GM03348 (cell line): ENCODE data around the gene SPATA9.
A peak's percentile ranks its signal among the peaks of the same experiment; 100 is the strongest.
"Not testable (repeated sequence)": the region's sequence is repeated elsewhere in the genome, so short reads cannot be mapped to it uniquely, and the experiment has no call there.

Source experiments
- DNase-seq: peaks from one replicate; pipeline ENCODE4 v3.0.0; 2012; ENCODE audit warnings: low spot score

The SPATA9 gene

GRCh38 chr5:95673081-95673480 is 9.7 kb downstream of the SPATA9 start:
- no peak for DNase-seq

DNA sequence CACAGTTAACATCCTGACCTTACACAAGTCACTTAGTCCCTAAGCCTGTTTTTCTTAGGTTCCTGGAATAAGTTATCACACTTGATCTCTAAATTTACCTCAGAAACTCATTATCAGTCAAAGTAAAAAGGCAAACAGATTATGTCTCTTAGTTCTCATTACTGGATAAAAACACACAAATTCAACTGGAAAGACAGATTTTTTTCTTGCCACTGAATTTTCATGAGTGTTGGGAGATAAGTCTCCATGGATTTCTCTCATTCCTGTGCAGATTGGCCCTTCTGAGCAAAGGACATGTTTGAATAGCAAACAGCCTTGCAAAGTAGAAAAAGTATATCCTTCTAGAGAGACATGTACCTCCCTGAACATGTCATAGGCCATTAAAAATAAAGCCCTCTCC is 10.2 kb downstream of the SPATA9 start:
- no peak for DNase-seq

DNA sequence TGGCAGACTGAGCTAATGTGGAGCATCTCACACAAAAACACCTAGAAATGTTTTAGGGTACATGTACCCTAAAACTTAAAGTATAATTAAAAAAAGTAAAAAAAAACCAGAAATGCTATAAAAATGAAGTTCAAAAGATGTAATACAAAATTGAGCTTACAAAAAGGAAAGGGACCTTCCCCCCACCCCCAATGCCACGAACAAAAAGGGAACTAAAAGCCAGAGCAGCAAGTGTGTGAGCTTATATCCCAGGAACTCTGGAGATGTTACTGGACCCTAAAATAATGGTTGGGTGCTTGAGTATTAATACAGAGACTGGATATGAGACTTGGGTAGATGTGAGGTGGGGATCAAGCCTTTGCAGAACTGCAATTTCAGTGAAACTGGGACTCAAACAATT is 11.0 kb downstream of the SPATA9 start:
- no peak for DNase-seq

- DNase-seq = no peak
Measured at GRCh38 chr5:95670568-95670967, 12.2 kb downstream of the SPATA9 start.

DNA sequence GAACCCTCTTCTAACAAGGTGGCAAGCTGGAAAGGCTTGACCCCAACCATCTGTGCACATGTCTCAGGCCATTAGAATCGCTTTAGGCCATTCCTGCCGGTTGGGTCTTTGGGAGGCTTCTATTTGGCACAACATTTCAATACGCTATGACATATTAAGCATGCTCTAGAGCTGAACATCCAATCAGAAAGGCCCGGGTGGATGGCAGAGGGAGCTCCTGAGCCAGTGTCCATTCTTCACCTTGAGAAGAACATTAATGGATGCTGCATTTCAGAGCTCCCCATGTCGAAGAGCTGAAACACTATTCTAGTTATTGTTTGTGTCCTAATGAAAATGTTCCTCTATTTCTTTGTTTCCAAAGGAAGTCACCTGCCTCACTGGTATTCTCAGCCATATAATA is 12.8 kb downstream of the SPATA9 start:
- no peak for DNase-seq

DNA sequence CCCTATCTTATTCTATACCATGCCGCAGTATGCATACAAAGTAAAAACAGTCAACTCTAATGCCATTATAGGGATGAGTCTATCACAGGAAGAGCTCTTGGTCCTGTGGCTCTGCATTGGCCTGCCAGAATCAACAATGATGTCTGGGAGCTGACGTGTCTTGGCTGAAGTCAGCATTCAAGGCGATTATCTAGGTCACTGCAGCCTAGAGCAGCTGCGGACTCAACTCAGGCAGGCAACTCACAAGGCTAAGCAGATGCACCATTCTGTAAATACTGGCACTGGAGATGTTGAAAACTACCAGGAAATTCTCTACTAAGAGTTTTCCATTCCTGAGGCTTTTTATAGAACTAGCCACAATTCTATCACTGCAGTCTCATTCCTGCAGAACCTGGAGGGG is 13.3 kb downstream of the SPATA9 start:
- peak; percentile 72 for DNase-seq

DNA sequence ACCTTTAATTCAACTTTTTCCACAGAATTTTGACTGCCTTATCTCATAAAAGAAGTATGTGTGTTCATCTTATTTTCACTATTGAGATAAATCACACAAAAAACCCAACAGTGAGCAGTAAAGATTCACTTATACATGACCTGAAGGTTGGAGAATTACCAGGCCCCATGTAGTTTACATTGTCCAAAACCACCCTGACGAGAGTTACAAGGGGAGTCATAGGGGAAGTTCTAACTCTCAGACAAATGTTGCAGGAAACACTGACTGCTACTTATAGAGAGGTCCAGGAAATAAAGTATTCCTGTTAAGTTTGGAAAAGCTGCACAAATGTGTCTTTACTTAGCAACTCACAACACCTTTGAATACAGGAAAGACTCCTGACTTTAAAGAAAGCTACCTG is 14.1 kb downstream of the SPATA9 start:
- DNase-seq = no peak

DNA sequence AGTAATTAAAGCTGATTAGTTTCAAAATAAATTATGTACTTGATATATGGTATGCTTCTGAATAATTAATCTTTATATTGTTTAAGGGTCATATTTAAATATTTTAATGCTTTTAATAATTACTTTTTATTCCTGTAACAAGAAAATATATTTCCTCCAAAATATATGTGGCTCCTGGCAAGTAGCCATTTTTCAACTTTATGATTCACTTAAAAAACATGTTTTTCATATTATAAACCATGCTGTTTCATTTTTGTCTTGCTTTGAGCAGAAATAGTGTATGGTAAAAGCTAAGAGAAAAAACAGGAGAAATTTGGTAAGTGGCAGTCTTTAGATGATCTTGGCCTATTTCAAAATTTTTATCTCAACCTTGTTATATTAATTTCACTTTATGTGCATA is 14.6 kb downstream of the SPATA9 start:
- no peak for DNase-seq

GRCh38 chr5:95667678-95668077 is 15.1 kb downstream of the SPATA9 start:
- DNase-seq = no peak

- no peak for DNase-seq
Measured at GRCh38 chr5:95667061-95667618, 15.7 kb downstream of the SPATA9 start.

DNA sequence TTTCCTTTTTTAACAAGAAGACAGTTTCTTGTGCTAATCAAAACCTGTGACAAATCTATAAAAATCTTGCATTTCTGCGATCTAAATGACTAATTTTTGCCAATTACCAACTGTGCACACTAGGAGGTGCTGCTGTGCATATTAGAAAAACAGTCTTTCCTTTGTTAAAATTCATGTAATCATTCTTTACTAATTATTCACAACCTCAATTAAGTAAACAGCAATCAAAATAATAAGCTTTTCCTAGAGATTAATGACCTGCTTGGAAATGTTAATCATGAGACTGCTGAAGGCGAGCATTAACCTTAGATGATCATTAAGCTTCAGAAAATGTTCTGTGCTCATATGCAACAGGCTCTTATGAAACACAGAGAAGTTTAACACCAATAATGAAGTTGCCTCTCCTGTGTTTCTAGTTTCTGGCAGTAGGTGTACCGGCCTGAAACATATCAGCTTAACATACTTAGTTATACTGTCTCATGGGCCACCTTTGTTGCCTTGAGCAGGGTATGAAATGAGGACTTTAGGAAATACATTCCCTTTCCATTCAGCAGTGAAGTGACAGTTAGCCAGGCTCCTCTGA is 18.5 kb downstream of the SPATA9 start:
- DNase-seq = peak; percentile 33

GRCh38 chr5:95662946-95663345 is 19.8 kb downstream of the SPATA9 start:
- no peak for DNase-seq

- no peak for DNase-seq
Measured at GRCh38 chr5:95660060-95660459, 22.7 kb downstream of the SPATA9 start.

DNA sequence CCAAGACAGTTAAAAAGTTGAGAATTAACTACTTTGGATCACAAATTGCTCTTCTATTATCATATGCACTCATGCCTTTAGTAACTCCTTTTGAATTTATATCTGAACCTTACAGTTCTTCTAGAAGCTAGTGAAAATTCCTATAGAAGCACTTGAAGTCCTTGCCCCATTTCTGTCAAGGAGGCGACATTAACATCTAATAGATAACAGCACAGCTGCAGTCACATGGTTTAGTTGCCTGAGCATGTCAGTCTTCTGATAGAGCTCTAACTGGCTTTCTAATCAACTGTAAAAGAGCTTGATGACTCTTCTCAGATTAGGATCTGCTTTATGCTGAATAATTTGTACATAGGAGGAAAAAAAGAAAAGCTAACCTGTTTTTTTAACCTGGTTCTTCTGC is 27.2 kb downstream of the SPATA9 start:
- DNase-seq = no peak

DNA sequence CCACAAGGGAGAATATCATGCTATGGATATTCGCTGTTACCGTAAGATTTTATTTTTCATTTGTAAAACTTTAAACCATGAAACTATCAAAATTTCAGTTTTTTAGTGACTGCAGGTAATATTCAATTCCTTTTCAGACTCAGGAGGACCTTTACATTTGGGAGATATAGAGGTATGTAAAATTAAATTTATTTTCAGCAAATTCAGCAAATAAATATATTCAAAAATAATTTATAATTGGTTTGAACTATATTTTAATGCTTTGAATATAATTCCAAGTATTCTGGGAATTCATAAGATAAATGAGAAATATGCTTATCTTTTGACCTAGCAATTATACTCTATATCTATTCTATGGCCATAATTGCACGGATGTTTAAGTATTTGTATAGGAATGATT is 28.6 kb downstream of the SPATA9 start:
- no peak for DNase-seq

GRCh38 chr5:95652849-95653248 is 29.9 kb downstream of the SPATA9 start:
- no peak for DNase-seq

GRCh38 chr5:95649842-95650620 is 32.8 kb downstream of the SPATA9 start:
- no peak for DNase-seq

GRCh38 chr5:95649274-95649673 is 33.5 kb downstream of the SPATA9 start:
- DNase-seq = no peak

GRCh38 chr5:95647886-95648860 is 34.6 kb downstream of the SPATA9 start:
- DNase-seq = no peak

- peak; percentile 97 for DNase-seq
Measured at GRCh38 chr5:95646569-95647431, 36.0 kb downstream of the SPATA9 start, which contains the start of gene RFESD. RFESD (plus strand) TSS chr5:95646777; CDS start chr5:95652272, 5,495 bp downstream.

DNA sequence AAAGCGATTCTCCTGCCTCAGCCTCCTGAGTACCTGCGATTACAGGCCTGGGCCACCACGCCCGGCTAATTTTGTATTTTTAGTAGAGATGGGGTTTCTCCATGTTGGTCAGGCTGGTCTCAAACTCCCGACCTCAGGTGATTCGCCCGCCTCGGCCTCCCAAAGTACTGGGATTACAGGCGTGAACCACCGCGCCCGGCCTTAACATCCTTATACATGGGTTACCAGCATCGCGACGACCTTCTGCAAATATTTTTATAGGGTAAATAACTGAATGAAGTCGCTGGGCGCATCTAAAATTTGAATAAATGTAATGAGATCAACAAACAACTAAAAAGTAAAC is 36.6 kb downstream of the SPATA9 start:
- not testable (repeated sequence) for DNase-seq
